H54 (cell line): ENCODE data around the gene THBS2.

Source experiments
- DNase-seq: peaks from one replicate; pipeline ENCODE4 v3.0.0; 2011; ENCODE audit warnings: low spot score, mixed read lengths; ENCODE audit not compliant: insufficient read length
- FAIRE-seq: peaks from 3 replicates; lab custom pipeline; 2011; peaks lifted over from hg19 to GRCh38; lab: Jason Lieb, UNC
- POLR2A ChIP-seq: IDR thresholded peaks from 2 replicates; pipeline ENCODE4 v1.6.1; 2011; ENCODE audit warnings: low read depth, mild to moderate bottlenecking, low read length

The THBS2 gene

DNA sequence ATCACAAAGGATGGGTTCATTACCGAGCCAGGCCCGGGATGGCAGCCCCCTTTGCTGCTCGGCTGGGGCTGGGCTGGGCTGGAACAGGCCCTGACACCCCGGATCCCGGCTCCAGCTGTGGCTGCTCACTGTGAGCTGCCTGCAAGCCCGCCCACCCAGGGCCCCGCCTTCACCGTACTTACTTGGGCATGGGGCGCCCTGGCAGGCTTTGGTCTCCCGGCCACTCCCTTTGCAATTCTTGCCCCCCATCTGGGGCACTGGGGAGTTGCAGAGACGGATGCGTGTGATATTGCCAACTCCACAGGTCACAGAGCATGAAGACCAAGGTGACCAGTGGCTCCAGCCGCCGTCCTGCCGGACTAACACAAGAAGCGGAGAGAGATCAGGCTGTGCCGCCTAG is 16.7 kb downstream of the THBS2 start:
- DNase-seq (no peak), FAIRE-seq (no peak)
- no peak for TF ChIP-seq POLR2A

- FAIRE-seq = no peak
- DNase-seq = no peak
- no peak for TF ChIP-seq POLR2A
Measured at GRCh38 chr6:169236545-169236944, 17.1 kb downstream of the THBS2 start.

- FAIRE-seq (no peak), DNase-seq (no peak)
- no peak for TF ChIP-seq POLR2A
Measured at GRCh38 chr6:169235286-169235685, 18.4 kb downstream of the THBS2 start.

GRCh38 chr6:169234634-169235033 is 19.0 kb downstream of the THBS2 start:
- DNase-seq (no peak), FAIRE-seq (no peak)
- no peak for TF ChIP-seq POLR2A

DNA sequence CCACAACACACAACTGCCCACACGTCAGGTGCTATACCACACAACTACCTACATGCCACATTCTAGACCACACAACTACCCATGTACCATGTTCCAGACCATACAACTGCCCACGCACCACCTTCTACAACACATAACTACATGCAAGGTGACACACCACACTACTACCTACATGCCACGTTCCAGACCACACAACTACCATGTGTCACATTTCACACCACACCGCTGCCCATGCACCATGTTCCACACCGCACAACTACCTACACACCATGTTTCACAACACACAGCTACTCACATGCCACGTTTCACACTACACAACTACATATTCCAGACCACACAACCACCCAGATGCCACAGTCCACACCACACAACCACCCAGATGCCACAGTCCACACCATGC is 19.8 kb downstream of the THBS2 start:
- no peak for FAIRE-seq
- no peak for TF ChIP-seq POLR2A

DNA sequence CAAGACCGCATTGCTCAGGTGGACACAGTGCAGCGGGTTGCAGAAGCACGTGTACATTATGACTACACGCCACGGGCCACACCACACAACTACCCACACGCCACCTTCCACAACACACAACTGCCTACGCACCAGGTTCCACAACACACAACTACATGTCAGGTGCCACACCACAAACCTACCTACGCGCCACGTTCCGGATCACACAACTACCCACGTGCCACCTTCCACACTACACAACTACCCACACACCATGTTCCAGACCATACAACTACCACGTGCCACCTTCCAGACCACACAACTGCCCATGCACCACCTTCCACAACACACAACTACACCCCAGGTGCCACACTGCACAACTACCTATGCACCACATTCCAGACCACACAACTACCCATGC is 20.5 kb downstream of the THBS2 start:
- FAIRE-seq (no peak), DNase-seq (no peak)
- TF ChIP-seq POLR2A = no peak

More for the DNA sequence above, 19.8 kb downstream of the THBS2 start:
- no peak for DNase-seq

DNA sequence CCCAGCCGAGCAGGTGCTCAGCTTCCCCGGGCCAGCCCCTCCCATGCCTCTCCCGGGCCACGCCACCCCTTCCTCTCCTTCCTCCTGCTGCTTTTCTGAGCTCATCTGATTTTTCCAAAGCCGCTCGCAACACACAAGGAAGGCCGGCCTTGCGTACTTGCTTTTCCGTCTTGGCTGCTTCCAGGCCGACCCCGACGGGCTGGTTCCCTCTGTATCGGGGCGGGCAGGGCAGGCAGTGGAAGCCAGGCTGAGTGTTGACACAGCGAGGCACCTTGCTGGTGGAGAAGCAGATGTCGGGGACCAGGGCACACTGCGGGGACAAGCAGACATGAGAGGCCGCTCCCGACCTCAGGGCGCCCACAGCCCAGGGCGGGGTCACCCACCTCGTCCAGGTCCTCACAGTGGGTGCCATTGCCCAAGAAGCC is 21.1 kb downstream of the THBS2 start:
- no peak for TF ChIP-seq POLR2A
- no peak for FAIRE-seq
- no peak for DNase-seq

GRCh38 chr6:169231790-169232506 is 21.7 kb downstream of the THBS2 start:
- TF ChIP-seq POLR2A = no peak
- DNase-seq = no peak
- no peak for FAIRE-seq

DNA sequence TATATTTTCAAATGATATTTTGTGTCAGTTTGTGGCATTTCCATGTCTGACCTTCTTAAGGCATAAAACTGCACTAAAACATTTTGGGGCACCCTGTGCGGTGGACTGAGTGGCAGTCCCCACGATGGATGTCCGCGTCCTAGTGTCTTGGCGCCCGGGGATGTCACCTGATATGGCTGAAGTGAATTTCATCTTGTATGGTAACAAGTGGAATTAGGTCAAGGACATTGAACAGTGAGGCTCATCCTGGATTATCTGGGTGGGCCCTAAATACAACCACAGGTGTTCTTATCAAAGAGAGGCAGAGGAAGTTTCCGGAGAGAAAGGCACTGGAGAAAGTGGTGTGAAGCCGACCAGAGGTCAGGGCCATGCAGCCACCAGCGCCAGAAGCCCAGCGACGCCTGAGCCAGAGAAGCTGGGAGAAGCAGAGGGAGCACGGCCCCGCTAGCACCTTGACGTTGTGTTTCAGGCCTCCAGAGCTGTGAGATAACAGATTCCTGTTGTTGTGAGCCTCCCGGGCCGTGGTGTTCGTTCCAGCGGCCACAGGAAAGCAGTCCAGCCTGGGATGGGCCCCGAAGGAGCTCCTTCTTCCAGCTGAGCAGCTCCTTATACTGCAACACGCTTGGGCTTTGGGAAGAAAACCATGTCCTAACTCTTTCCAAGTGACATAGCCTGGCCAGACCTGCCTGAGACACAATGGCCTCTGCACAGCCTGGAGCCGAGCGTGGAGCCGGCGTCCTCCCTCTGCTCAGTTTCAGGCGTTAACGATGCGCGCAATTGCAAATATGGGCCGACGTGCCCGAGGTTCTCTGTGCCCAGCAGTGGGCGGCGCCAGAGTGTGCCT is 22.5 kb downstream of the THBS2 start:
- no peak for FAIRE-seq
- TF ChIP-seq POLR2A = no peak
- no peak for DNase-seq

DNA sequence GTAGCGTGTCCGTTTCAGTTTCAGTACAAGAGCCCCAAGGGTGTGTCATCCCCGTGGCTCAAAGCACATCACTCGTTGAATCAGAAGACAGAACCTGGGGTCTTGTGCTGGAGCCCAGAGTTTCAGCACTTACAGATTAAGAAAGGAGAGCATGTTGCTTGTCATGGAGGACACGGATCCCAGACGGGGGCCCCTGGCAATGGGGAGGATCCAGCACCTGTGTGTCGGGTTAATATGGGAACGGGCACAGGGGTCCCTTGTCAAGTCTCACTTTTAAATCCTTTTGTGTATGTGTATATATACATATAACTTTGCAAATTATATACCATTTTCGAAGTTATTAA is 23.4 kb downstream of the THBS2 start:
- DNase-seq (no peak), FAIRE-seq (no peak)
- no peak for TF ChIP-seq POLR2A

- no peak for TF ChIP-seq POLR2A
- DNase-seq (no peak), FAIRE-seq (no peak)
Measured at GRCh38 chr6:169229615-169230321, 23.9 kb downstream of the THBS2 start.

GRCh38 chr6:169227116-169227515 is 26.5 kb downstream of the THBS2 start:
- TF ChIP-seq POLR2A = no peak
- DNase-seq (no peak), FAIRE-seq (no peak)

- no peak for DNase-seq
Measured at GRCh38 chr6:169225887-169226286, 27.8 kb downstream of the THBS2 start.

GRCh38 chr6:169225131-169225576 is 28.5 kb downstream of the THBS2 start:
- TF ChIP-seq POLR2A = no peak
- no peak for FAIRE-seq
- DNase-seq = no peak

More at GRCh38 chr6:169225887-169226286, 27.8 kb downstream of the THBS2 start:
- TF ChIP-seq POLR2A = no peak
- FAIRE-seq = no peak
